Measurements from ENCODE around the gene HBA2. TPM values are rescaled to one million over a fixed set of nuclear protein-coding genes. Genes with fewer than 3 reads are reported as not detected.
A peak's percentile ranks its signal among the peaks of the same experiment; 100 is the strongest.
"Not testable (repeated sequence)": the region's sequence is repeated elsewhere in the genome, so short reads cannot be mapped to it uniquely, and the experiment has no call there.

Gene HBA2
- not detected in 2 replicates for total RNA-seq

DNA sequence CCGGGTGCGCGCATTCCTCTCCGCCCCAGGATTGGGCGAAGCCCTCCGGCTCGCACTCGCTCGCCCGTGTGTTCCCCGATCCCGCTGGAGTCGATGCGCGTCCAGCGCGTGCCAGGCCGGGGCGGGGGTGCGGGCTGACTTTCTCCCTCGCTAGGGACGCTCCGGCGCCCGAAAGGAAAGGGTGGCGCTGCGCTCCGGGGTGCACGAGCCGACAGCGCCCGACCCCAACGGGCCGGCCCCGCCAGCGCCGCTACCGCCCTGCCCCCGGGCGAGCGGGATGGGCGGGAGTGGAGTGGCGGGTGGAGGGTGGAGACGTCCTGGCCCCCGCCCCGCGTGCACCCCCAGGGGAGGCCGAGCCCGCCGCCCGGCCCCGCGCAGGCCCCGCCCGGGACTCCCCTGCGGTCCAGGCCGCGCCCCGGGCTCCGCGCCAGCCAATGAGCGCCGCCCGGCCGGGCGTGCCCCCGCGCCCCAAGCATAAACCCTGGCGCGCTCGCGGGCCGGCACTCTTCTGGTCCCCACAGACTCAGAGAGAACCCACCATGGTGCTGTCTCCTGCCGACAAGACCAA lies at the start of gene HBA2:
HBA2 (plus strand) TSS at position 503 of the 568 bp plus-strand sequence; CDS start at position 540, 37 bp downstream.
- DNase-seq (ENCODE audit: low read depth in 2 of 2), result not testable (repeated sequence)

DNA sequence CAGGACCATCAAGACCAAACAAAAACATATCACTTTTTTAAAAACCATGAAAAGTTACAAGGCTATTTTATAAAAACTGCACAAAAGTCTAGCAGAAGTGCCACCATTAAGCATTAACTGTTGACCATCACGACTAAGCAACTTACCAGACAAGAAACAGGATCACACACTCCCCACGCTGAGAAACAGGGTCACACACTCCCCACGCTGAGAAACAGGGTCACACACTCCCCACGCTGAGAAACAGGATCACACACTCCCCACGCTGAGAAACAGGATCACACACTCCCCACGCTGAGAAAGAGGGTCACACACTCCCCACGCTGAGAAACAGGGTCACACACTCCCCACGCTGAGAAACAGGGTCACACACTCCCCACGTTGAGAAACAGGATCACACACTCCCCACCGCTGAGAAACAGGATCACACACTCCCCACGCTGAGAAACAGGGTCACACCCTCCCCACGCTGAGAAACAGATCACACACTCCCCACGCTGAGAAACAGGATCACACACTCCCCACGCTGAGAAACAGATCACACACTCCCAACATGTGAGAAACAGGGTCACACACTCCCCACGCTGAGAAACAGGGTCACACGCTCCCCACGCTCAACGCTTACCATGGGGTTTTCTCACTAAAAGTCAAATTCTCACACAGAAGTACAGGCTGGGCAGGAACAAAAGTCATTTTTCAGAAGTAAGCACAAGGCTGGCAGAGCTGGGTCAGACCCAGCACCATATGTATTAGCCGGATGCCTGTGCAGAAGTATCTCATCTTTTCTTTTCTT lies 48.9 kb upstream of the HBA2 start:
- not testable (repeated sequence) for DNase-seq (ENCODE audit: low read depth in 2 of 2)

DNA sequence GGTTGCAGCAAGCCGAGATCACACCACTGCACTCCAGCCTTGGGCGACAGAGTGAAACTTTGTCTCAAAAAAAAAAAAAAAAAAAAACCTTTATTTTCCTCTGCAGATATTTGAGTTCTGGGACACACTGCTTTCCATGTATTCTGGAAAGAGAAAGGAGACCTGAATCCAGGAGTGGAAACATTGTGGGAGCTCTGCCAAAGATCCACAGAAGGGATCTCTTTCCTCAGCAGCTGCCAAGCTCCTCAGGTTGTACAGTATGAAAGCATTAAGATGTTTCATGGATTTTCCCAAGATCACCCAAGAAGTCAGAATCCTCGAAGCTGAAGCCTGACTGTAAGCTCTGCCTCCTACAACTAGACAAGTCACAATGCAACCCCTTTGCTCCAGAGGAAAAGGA lies 47.7 kb upstream of the HBA2 start:
- DNase-seq (ENCODE audit: low read depth in 2 of 2), result no peak

DNA sequence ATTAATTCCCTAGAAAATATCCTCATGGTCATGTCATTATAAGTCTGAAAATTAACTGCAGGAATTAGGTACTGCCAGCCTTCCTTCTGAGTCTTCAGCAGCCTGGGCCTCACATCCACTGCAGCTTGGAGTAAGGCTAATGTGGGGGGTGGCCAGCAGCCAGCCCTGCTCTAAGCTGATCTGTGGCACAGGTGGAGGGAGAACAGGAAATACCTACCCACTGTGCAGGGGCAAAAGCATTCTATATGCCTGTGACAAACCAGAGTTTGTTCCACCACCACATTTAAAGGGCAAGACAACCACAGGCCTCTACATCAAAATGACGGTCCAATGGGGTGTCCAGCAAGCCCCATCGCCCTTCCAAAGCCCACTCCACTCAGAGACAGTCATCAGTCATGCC lies 43.6 kb upstream of the HBA2 start:
- no peak for DNase-seq (ENCODE audit: low read depth in 2 of 2)

DNA sequence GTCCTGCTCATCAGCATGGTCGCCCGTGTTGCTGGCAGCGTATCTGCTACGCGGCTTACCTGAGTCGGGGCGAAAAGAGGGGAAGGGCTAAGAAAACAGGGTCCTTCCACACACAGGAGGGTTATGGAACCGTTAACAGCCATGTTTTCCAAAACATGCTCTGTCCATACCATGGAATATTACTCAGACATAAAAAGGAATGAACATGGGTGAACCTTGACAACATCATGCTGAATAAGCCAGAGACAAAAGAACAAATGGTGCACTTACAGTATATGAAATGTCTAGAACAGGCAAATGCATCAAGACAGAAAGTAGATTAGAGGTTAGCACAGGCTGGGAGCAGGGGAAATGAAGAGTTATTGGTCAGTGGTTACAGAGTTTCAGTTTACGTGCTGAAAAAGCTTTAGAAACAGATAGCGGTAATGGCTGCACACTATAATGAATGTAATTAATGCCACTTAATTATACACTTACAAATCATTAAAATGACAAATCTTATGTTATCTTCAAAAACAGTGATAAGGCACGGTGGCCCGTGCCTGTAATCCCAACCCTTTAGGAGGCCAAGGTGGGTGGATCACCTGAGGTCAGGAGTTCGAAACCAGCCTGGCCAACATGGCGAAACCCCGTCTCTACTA lies 42.0 kb upstream of the HBA2 start:
- no peak for DNase-seq (ENCODE audit: low read depth in 2 of 2)

DNA sequence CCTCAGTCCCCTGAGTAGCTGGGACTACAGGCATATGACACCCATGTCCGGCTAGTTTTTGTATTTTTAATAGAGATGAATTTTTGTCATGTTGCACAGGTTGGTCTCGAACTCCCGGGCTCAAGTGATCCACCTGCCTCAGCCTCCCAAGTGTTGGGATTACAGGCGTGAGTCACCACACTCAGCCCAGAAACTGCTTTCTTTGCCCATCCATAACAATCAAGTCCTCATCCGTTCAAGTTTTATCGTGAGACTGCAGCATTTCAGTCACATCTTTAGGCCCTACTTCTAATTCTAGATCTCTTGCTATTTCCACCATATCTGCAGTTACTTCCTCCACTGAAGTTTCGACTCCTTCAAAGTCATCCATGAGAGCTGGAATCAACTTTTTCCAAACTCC lies 40.6 kb upstream of the HBA2 start:
- no peak for DNase-seq (ENCODE audit: low read depth in 2 of 2)

DNA sequence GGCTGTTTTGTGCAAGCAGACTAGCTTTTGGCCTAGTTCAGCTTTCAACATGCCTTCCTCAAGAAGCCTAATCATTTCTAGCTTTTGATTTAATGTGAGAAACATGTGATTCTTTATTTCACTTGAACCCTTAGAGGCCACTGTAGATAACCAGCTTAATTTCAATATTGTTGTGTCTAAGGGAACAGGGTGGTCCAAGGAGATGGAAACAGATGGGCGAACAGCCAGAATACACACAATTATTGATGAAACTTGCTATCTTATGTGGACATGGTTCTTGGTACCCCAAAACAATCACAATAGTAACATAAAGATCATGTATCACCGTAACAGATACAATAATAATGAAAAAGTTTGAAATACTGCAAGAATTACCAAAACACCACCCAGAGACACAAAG lies 39.0 kb upstream of the HBA2 start:
- no peak for DNase-seq (ENCODE audit: low read depth in 2 of 2)

DNA sequence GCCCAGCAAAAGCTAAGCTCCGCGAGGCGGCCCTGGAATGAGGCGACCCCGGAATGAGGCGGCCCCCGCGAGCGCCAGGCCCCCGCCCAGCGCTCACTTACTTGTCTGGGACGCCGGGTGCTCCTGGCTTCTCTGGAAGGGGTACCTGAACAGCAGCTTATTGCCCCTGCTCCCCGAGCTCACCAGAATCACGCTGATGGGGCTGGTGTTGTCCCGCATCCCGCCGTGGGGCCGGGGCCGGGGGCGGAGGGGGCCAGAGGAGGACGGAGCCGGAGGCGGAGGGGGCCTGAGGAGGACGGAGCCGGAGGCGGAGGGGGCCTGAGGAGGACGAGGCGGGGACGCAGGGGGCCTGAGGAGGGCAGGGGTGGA lies 34.6 kb upstream of the HBA2 start:
- peak; percentile 13 to 22 for DNase-seq (ENCODE audit: low read depth in 2 of 2)

DNA sequence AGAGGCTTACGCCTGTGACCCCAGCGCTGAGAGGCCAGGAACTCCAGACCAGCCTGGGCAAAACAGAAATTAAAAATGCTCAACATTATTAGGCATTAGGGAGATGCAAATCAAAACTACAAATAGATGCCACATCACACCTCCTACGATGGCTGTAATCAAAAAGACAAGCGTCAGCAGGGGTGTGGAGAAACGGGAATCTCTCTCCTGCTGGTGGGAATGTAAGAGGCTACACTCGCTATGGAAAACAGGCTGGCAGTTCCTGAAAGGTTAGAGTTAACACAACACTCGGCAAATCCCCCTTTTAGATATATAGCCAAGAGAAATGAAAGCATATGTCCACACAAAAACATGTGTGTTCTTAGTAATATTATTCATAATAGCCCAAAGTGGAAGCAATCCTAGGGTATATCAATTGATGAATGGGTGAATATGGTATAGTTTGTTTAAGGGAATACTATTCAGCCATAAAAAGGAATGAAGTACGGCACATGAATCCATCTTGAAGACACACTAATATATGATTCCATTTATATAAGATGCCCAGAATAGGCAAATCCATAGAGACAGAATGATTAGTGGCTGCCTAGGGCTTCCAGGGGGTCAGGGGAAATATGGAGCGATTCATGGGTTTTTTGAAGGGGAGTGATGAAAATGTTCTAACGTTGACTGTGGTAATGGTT lies 32.4 kb upstream of the HBA2 start:
- no peak for DNase-seq (ENCODE audit: low read depth in 2 of 2)

DNA sequence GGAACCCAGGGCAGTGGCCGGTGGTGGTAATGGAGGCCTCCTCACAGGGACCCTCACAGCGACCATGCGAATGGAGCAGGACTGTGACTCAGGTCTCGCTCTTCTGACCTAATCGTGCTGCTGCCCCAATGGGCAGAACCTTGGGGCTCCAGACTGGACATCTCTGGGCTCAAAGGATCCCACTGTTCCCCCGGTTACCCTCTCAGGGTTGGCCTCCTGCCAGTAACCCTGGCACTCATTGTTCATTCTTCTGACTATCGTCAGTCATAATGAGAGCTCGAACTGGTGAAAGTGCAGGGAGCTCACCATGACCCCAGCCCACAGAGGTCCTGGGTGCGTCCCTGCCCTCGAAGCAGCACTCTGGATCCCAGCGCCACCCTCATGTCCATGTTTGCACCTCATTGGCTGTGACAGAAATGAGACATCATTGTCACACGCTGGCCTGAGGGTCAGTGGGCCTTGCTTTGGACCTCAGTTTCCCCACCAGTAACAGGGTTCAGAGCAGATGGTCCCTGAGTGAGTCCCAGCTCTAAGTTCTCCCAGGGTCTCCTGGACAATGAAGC lies 30.2 kb upstream of the HBA2 start:
- DNase-seq (ENCODE audit: low read depth in 2 of 2), result no peak

DNA sequence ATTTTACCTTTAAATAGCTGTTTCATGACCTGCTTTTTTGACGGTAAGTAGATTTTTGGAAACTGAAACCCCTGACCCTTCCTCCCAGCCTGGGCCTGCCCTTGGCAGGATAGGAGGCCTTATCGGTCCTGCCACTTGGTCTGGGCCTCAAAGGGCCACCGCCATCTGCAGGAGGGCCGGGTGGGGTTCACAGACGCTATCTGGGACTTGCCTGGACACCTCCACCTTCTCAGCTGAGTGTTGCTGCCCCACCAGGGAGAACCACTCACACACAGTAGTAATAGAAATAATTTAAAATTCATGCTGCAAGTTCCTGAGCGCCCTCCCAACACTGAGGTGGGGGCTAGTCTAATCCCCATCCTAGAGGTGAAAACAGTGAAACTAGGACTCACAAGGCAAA lies 29.6 kb upstream of the HBA2 start:
- no peak for DNase-seq (ENCODE audit: low read depth in 2 of 2)

DNA sequence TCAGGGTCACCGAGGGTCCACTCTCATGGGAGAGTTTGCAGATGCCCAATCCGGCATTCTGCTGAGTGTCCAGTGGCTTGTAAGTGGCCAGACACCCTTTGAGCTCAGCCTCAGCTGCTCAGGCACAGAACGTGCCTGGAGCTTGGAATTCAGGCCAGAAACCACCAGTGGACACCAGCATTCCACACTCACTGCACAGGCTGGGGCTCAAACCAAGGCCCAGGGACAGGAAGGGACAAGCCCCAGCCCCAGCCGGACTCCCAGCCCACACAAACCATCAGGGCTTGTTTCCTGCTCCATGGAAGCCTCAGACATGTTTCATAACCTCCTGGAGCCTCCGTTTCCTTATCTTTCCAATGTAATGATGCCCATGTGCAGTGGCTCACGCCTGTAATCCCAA lies 29.2 kb upstream of the HBA2 start:
- DNase-seq (ENCODE audit: low read depth in 2 of 2), result no peak

DNA sequence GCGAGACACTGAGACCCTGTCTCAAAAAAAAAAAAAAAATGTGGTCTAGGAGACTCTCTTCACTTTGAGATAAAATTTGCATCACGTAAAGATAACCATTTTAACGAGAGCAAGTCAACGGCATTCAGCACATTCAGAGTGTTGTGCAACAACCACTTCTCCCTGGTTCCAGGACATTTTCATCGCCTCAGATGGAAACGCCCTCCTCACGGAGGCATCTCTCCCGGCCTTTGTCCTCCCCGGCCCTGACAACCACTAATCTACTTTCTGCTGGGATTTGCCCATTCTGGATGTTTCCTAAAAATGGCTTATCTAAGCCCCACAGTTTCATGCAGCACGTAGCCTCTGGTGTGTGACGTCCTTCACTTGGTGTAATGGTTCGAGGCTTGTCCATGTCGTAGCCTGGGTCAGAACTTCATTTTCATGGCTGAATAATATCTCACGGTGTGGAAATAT lies 27.9 kb upstream of the HBA2 start:
- DNase-seq (ENCODE audit: low read depth in 2 of 2), result no peak

DNA sequence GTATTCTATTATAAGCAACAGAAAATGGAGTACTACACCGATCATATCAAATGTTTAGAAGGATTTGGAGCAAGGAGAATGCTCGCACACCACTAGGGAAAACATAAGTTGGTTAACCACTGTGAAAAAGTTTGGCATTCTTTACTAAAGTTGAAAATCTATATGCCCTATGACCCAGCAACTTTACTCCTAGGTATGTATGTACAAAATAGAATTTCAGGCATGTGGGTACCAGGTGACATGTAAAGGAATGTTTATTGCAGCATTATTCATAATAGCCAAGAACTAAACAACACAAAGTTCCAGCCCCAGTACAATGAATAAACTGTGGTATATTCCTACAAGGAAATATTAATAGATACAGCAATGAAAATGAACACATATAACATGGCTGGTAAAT lies 26.0 kb upstream of the HBA2 start:
- DNase-seq (ENCODE audit: low read depth in 2 of 2), result no peak

DNA sequence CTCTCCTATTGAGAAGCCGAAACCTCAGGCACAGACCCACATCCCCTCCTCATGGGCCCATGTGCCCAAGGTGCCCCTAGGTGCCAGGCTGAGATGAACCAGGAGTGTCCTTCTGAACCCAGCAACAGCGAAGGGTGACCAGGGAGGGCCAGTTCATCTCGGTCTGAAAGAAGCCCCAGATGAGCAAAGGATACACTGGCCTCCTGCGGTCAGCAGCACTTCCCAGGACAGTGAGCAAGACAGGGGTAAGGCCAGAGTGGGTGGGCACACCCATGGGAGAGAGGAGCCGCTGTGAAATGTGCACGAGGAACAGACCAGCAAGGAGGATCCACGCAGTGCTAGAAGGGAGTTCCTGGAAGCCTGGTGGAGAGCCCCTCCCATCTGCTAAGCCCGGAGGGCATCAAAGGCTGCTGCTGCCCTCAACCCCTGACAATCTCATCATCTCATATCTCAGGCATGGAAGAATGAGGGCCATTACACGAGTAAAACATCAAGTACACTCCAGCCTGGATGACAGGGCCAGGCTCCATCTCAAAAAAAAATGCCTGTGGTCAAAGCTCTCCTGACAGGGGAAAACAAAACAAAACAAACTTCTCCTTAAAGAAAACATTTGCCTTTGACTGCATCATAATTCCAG lies 23.5 kb upstream of the HBA2 start:
- no peak for DNase-seq (ENCODE audit: low read depth in 2 of 2)

DNA sequence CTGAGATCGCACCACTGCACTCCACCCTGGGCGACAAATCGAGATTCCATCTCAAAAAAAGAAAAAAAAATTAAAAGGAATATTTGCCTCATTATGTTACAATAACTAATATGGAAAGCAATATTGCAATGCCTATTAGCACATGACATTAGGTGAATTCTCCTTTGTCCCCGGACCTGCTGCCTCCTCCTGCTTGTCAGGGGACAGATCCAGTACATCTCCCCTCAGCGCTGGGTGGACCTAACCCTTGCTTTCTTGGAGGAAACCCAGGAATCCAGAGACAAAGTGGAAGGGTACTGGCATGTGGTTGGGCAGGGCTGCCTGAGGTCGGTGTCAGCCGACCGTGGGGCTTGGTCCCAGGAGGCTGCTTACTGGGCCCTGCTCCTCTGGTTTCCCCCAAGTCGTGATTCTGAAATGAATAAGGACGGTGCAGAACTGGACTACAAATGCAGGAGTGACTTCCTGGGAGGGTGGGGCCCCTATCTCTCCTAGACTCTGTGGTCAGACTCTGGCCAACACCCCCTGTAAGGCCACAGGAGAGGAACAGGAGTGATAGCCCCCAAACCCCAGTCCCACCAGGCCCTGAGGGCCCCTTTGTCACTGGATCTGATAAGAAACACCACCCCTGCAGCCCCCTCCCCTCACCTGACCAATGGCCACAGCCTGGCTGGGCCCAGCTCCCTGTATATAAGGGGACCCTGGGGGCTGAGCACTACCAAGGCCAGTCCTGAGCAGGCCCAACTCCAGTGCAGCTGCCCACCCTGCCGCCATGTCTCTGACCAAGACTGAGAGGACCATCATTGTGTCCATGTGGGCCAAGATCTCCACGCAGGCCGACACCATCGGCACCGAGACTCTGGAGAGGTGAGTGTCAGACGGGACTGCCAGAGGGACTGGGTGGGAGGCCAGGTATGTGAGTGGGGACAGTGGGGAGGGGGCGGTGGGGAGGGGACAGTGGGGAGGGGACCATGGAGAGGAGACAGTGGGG lies 20.2 kb upstream of the HBA2 start, which contains the start of gene HBZ:
HBZ (plus strand) TSS at position 504 of the 988 bp plus-strand sequence; CDS start at position 770, 266 bp downstream.
- DNase-seq (ENCODE audit: low read depth in 2 of 2), result no peak

DNA sequence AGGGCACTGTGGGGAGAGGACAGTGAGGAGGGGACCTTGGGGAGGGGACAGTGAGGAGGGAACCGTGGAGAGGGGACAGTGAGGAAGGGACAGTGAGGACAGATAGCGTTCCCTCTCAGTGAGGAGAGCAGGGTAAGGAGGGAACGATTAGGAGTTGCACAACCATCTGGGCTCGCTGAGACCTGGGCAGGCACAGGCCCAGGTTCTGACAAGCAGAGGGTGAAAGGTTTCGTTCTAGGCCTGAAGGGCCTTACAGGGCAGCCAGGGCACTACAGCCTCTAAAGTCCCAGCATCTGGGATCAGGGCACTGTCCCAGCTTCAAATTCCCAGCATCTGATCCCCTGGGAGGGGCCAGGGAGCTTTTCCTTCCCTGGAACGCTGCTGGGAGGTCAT lies 19.6 kb upstream of the HBA2 start:
- not testable (repeated sequence) for DNase-seq (ENCODE audit: low read depth in 2 of 2)

DNA sequence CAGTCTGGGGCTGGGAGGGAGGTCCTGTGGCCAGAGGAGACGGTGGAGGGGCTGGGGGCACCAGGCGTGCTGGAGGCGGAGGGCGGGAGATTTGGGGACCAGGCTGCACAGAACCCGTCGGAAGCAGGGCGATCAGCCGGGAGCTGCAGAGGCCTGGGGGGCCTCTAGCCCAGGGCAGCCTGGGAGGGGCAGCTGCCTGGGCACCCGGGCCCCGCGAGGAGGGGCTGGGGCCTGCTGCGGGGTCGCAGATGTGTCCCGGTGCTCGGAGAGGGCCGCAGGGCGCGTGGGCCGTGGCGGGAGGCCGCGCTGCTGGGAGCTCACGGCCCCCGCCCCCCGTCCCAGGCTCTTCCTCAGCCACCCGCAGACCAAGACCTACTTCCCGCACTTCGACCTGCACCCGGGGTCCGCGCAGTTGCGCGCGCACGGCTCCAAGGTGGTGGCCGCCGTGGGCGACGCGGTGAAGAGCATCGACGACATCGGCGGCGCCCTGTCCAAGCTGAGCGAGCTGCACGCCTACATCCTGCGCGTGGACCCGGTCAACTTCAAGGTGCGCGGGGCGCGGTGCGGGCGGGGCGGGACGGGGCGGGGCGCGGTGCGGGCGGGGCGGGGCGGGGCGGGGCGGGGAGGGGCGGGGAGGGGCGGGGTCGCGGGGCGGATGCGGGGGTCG lies 19.0 kb upstream of the HBA2 start:
- not testable (repeated sequence) for DNase-seq (ENCODE audit: low read depth in 2 of 2)

DNA sequence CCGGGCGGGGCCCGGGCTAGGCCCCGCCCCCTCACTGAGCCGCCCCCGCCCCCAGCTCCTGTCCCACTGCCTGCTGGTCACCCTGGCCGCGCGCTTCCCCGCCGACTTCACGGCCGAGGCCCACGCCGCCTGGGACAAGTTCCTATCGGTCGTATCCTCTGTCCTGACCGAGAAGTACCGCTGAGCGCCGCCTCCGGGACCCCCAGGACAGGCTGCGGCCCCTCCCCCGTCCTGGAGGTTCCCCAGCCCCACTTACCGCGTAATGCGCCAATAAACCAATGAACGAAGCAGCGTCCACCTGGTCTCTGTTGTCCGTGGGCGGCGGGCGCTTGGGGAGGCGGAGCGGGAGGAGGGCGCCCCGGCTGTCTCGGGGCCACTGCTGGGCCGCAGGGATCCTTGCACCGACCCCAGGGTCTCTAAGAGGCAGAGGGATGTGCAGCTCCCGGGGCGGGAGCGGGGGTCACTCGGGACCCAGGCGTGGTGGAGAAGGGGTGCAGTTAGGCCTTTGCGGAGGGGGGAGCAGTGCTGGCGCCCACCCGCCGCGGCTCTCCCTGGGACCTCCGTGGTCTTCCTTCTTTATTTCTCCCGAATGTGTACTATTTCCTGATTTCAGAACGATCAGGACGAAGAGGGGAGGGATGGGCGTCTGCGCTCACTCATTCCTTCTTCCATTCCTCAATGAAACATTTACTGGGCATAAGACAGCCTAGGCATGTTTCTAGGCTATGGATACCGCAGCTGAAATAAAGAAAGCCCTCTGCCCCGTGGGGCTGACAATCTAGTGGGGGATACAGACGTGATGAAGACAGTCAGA lies 18.3 kb upstream of the HBA2 start:
- peak; percentile 22 to 27 for DNase-seq (ENCODE audit: low read depth in 2 of 2)

Data from lung microvascular endothelial cell (primary cell).